NCI-H1105 (cell line): Measurements from ENCODE around the gene RNF40.

ENCODE experiments used
- DNase-seq: peaks from one replicate; lab custom pipeline; 2025; lab: John Stamatoyannopoulos, UW

Gene RNF40

GRCh38 chr16:30761928-30762902, at the start of gene RNF40, which contains the start of gene CFAP119:
RNF40 (plus strand) TSS chr16:30762322; CDS start chr16:30762546, 224 bp downstream.
CFAP119 (minus strand) TSS chr16:30762062; CDS start chr16:30761748, 314 bp downstream.
- peak; percentile 97 for DNase-seq

- DNase-seq = no peak
Observed at GRCh38 chr16:30715750-30716445, 46.2 kb upstream of the RNF40 start.

GRCh38 chr16:30720086-30720485, 42.0 kb upstream of the RNF40 start:
- DNase-seq = no peak

DNA sequence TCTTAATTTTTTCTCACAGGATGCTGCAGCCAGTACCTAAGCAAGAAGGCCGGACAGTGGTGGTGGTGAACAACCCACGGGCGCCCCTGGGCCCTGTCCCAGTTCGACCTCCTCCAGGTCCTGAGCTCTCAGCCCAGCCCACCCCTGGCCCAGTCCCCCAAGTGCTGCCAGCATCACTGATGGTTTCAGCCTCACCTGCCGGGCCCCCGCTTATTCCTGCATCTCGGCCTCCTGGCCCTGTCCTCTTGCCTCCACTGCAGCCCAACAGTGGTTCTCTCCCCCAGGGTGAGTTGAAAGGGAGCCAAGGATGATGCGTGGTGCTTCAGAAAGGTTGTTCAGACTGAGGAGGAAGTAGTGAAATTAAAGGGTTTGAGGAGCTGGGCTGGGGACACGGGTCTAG, 41.4 kb upstream of the RNF40 start:
- DNase-seq = no peak

GRCh38 chr16:30721167-30721566, 41.0 kb upstream of the RNF40 start:
- no peak for DNase-seq

- no peak for DNase-seq
Observed at GRCh38 chr16:30721606-30722005, 40.5 kb upstream of the RNF40 start.

- no peak for DNase-seq
Observed at GRCh38 chr16:30722443-30722842, 39.7 kb upstream of the RNF40 start.

- no peak for DNase-seq
Observed at GRCh38 chr16:30722916-30723315, 39.2 kb upstream of the RNF40 start.

DNA sequence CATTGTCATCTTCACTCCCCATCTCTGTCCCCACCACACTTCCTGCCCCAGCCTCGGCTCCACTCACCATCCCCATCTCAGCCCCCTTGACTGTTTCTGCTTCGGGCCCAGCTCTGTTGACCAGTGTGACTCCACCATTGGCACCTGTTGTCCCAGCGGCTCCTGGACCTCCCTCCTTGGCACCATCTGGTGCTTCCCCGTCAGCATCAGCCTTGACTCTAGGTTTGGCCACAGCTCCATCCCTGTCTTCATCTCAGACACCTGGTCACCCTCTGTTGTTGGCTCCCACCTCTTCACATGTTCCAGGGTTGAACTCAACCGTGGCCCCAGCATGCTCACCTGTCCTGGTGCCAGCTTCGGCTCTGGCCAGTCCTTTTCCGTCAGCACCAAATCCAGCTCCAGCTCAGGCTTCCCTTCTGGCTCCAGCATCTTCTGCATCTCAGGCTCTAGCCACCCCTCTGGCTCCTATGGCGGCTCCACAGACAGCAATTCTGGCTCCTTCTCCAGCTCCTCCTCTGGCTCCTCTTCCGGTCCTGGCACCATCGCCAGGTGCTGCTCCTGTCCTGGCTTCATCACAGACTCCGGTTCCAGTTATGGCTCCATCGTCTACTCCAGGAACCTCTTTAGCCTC, 38.3 kb upstream of the RNF40 start:
- no peak for DNase-seq

DNA sequence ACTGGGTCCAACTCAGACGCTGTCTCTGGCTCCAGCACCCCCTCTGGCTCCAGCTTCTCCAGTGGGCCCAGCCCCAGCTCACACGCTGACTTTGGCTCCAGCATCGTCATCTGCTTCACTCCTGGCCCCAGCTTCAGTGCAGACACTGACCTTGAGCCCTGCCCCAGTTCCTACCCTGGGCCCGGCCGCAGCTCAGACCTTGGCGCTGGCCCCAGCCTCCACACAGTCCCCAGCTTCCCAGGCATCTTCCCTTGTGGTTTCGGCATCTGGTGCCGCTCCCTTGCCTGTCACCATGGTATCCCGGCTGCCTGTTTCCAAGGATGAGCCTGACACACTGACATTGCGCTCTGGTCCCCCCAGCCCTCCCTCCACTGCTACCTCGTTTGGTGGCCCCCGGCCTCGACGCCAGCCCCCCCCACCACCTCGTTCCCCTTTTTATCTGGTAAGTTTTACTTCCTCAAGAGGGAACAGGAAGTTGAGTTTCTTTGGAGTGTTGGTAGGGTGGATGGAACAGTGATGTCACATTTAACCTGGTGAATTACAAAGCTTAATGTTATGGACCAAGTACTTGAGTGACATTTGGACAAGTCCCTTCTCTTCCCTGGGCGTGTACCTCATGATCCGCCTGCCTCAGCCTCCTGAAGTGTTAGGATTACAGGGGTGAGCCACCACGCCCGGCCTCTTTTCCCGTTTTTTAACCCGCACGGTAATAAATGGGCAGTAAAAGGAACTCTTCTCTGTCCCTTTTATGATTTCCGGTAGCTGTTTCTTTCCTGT, 37.3 kb upstream of the RNF40 start:
- DNase-seq = no peak

DNA sequence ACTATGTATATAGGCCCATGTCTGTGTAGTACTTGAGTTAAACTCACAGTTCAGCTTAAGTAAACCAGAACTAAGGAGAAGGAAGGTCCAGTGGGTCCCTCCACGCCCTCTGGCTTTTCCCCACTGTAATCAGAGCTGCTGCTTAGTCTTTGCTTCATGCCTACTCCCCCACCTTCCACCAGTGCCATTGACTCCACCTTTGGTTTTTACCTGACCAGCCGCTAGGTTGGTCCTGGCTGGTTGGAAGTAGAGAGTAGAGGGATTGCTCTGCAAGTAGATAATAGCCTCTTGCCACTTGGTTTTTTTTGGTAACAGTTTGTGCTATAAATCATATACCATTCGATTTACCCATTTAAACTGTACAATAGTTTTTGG, 36.7 kb upstream of the RNF40 start:
- DNase-seq = no peak

GRCh38 chr16:30728321-30728720, 33.8 kb upstream of the RNF40 start:
- no peak for DNase-seq

DNA sequence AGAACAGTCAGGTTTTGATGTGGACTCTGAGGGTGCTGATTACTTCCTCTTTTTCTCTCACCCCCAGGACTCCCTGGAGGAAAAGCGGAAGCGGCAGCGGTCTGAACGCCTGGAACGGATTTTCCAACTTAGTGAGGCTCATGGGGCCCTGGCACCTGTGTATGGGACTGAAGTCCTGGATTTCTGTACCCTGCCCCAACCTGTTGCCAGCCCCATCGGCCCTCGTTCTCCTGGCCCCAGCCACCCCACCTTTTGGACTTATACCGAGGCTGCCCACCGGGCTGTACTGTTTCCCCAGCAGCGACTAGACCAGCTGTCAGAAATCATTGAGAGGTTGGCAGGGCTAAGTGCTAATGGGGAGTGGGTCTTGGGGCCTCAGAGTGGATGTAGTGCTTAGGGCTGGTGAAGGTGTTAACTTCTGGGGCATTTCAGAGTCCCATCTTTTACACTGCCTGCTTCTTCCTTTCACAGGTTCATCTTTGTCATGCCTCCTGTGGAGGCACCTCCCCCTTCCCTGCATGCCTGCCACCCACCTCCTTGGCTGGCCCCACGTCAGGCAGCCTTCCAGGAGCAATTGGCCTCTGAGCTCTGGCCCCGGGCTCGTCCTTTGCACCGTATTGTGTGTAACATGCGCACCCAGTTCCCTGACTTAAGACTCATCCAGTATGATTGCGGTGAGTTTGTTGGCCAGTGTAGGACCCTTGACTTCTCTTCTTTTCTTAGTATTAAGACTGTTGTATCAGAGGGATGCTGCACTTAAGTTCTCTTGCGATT, 33.0 kb upstream of the RNF40 start:
- DNase-seq = no peak

DNA sequence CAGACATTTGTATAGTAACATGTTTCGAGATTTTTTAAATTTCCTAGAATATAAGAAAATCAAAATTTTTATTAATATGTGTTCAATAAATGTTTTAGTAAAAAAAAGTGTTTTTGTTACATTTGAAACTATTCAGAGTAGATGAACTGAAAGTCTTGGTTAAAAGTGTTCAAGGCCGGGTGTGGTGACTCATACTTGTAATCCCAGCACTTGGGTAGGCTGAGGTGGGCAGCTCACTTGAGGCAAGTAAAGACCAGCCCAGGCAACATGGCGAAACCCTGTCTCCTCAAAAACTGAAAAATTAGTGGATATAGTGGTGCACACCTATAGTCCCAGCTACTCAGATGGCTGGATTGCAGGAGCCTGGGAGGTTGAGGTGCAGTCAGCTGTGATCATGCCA, 30.7 kb upstream of the RNF40 start:
- no peak for DNase-seq

- DNase-seq = no peak
Observed at GRCh38 chr16:30736995-30737793, 24.9 kb upstream of the RNF40 start.

GRCh38 chr16:30737794-30738648, 24.1 kb upstream of the RNF40 start:
- no peak for DNase-seq

- no peak for DNase-seq
Observed at GRCh38 chr16:30738984-30739951, 22.9 kb upstream of the RNF40 start.
